K562 (cell line): ENCODE data around the gene WDR45B. TPM values are rescaled to one million over a fixed set of nuclear protein-coding genes. Genes with fewer than 3 reads are reported as not detected.

Experiments used
- BRCA1 ChIP-seq, 2 experiments: fragments of 450-650 bp in 1 of 2; sonication (generic) in 1 of 2; formaldehyde crosslinking in 1 of 2; IDR thresholded peaks; 2 replicates each; pipeline versions ENCODE4 v1.5.0 to v1.6.1; 2017 to 2020; ENCODE audit warnings: mild to moderate bottlenecking in 1 of 2, missing genetic modification reagents in 1 of 2
- CHD7 ChIP-seq: fragments of 200-600 bp; sonication (generic); IDR thresholded peaks from one replicate; pipeline ENCODE4 v1.6.1; 2012; ENCODE audit warnings: mild to moderate bottlenecking, low read depth, low read length, inconsistent platforms
- CSDE1 ChIP-seq, 2 experiments: fragments of 450-650 bp; IDR thresholded peaks; 2 replicates each; pipeline ENCODE4 v1.6.1; 2016; ENCODE audit warnings: mild to moderate bottlenecking in 1 of 2
- DIDO1 ChIP-seq: fragments of 450-650 bp; IDR thresholded peaks from 2 replicates; pipeline ENCODE4 v1.6.1; 2016; ENCODE audit warnings: low read depth, missing biosample characterization, missing genetic modification characterization
- ERF ChIP-seq: fragments of 450-650 bp; formaldehyde crosslinking; IDR thresholded peaks from 2 replicates; pipeline ENCODE4 v1.4.0; 2020; ENCODE audit warnings: mild to moderate bottlenecking, mixed read lengths
- ETV1 ChIP-seq: fragments of 450-650 bp; conservative IDR thresholded peaks from 2 replicates; pipeline ENCODE4 v1.6.1; 2016; ENCODE audit warnings: missing genetic modification characterization, control low read depth, low read depth, missing compliant biosample characterization
- FIP1L1 ChIP-seq: fragments of 200-400 bp; formaldehyde crosslinking; IDR thresholded peaks from 2 replicates; pipeline ENCODE4 v1.6.1; 2018; ENCODE audit warnings: mild to moderate bottlenecking, low read depth, low read length; ENCODE audit not compliant: poor library complexity, severe bottlenecking
- IRF2 ChIP-seq: sonication (generic); formaldehyde crosslinking; IDR thresholded peaks from 2 replicates; pipeline ENCODE4 v1.8.1; 2022; ENCODE audit warnings: mild to moderate bottlenecking, missing genetic modification reagents
- RAD21 ChIP-seq, 2 experiments: fragments of 250-450 bp in 1 of 2; fragments of 450-650 bp in 1 of 2; sonication (Bioruptor Pico) in 1 of 2; formaldehyde crosslinking in 1 of 2; IDR thresholded peaks in 1 of 2; conservative IDR thresholded peaks in 1 of 2; 2 replicates each; pipeline versions ENCODE4 v1.4.0 to v1.8.0; 2020 to 2022; ENCODE audit warnings: mild to moderate bottlenecking in 2 of 2, moderate library complexity in 1 of 2
- SMAD3 ChIP-seq: fragments of 450-650 bp; formaldehyde crosslinking; conservative IDR thresholded peaks from 2 replicates; pipeline ENCODE4 v1.4.0; 2020; ENCODE audit warnings: mild to moderate bottlenecking
- SMARCE1 ChIP-seq: fragments of 450-650 bp; IDR thresholded peaks from 2 replicates; pipeline ENCODE4 v1.7.1; 2016; ENCODE audit warnings: mild to moderate bottlenecking
- ZBTB43 ChIP-seq: sonication (generic); formaldehyde crosslinking; IDR thresholded peaks from 2 replicates; pipeline ENCODE4 v1.8.0; 2023; ENCODE audit warnings: mild to moderate bottlenecking, missing genetic modification reagents
- polyA plus RNA-seq, 8 experiments: library from polyadenylated mRNA; depleted of rRNA in 4 of 8; stranded (reverse) in 5 of 8; unstranded in 3 of 8; fragments of >200 nt; fragmentation: Nextera tagmentation in 2 of 8; fragmentation: Illumina TruSeq in 1 of 8; extraction: Ambion mirVana in 2 of 8; extraction: Trizol in 1 of 8; gene quantifications; 2 replicates each; pipeline versions ENCODE4 v1.2.1 to v1.2.3, GENCODE V29; 2011 to 2014; ENCODE audit warnings: inconsistent platforms in 1 of 8, missing spikeins in 1 of 8
- total RNA-seq, 7 experiments: library from RNA; depleted of rRNA in 6 of 7; stranded (reverse); fragments of >200 nt in 6 of 7; fragmentation: Illumina TruSeq in 2 of 7; extraction: Trizol in 2 of 7; gene quantifications; 2 replicates each; pipeline versions ENCODE4 v1.2.1 to v1.2.3, GENCODE V29; 2011 to 2021; ENCODE audit warnings: low replicate concordance in 1 of 7
- TF ChIP-seq, protein P1 (sequence below): fragments of 250-450 bp; sonication (Bioruptor Pico); IDR thresholded peaks from 2 replicates; pipeline ENCODE4 v1.5.0; 2022; ENCODE audit warnings: mild to moderate bottlenecking

The WDR45B gene
- total and polyA plus RNA-seq, 9 of the 15 experiments (the other 6 are each of a cell fraction or from before 2014, with no cell fraction given) = 0.72 to 74.4 (median 35.9) TPM

GRCh38 chr17:82647593-82648164, 565 bp downstream of the WDR45B start (continued):
- TF ChIP-seq CHD7 = no peak
- TF ChIP-seq BRCA1 (IDR thresholded peaks at IDR 0.05) = no peak
- TF ChIP-seq BRCA1 (CRISPR knock-in tag; IDR thresholded peaks at IDR 0.05) = 0 out of 2 replicates have a peak, but pooled peaks have one; percentile 72
- no peak for TF ChIP-seq IRF2 (CRISPR knock-in tag)
- TF ChIP-seq DIDO1 (tag) = no peak
- peak; percentile 24; the same call in 1 of the 2 replicates for TF ChIP-seq ZBTB43
- TF ChIP-seq ETV1 (tag) = no peak
- no peak for TF ChIP-seq ERF (CRISPR knock-in tag)
- TF ChIP-seq SMARCE1 = no peak
- TF ChIP-seq RAD21 (CRISPR knock-in tag; conservative IDR thresholded peaks at IDR 0.05 in 1 of 2, IDR thresholded peaks at IDR 0.05 in 1 of 2) = no peak
- TF ChIP-seq FIP1L1 = peak; percentile 24
- TF ChIP-seq SMAD3 (CRISPR knock-in tag) = no peak
- TF ChIP-seq, protein P1, sequence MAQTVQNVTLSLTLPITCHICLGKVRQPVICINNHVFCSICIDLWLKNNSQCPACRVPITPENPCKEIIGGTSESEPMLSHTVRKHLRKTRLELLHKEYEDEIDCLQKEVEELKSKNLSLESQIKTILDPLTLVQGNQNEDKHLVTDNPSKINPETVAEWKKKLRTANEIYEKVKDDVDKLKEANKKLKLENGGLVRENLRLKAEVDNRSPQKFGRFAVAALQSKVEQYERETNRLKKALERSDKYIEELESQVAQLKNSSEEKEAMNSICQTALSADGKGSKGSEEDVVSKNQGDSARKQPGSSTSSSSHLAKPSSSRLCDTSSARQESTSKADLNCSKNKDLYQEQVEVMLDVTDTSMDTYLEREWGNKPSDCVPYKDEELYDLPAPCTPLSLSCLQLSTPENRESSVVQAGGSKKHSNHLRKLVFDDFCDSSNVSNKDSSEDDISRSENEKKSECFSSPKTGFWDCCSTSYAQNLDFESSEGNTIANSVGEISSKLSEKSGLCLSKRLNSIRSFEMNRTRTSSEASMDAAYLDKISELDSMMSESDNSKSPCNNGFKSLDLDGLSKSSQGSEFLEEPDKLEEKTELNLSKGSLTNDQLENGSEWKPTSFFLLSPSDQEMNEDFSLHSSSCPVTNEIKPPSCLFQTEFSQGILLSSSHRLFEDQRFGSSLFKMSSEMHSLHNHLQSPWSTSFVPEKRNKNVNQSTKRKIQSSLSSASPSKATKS (CRISPR knock-in tag) = no peak
- TF ChIP-seq CSDE1 (IDR thresholded peaks at IDR 0.05) = no peak
